OCI-LY1 (cell line): ENCODE measurements around the gene PID1.

Experiments used
- CTCF ChIP-seq: fragments of 200-600 bp; sonication (generic), shearing (Covaris generic); IDR thresholded peaks from 2 replicates; pipeline ENCODE4 v1.5.1; 2017; ENCODE audit warnings: mild to moderate bottlenecking, antibody characterized with exemption, low read length, moderate library complexity, mixed read lengths
- EZH2 ChIP-seq: fragments of 200-600 bp; sonication (generic), shearing (Covaris generic); IDR thresholded peaks from 2 replicates; pipeline ENCODE4 v1.8.0; 2017; ENCODE audit warnings: borderline replicate concordance, mixed run types, mild to moderate bottlenecking, antibody characterized with exemption, low read length, moderate library complexity, mixed read lengths

- TF ChIP-seq CTCF (no peak), EZH2 (no peak)
Observed at GRCh38 chr2:229249536-229249935, 21.6 kb downstream of the PID1 start.
